ENCODE measurements around the gene LYL1. TPM values are rescaled to one million over a fixed set of nuclear protein-coding genes. Genes with fewer than 3 reads are reported as not detected.

The LYL1 gene
- total RNA-seq, 4 donors from 2014 or later = 13.7 to 27.7 (median 21.5) TPM

GRCh38 chr19:13092606-13093235 lies 9.9 kb downstream of the LYL1 start:
- no peak for TF ChIP-seq CTCF (IDR thresholded peaks at IDR 0.05; ENCODE audit: low read depth)

- no peak for TF ChIP-seq CTCF (IDR thresholded peaks at IDR 0.05; ENCODE audit: low read depth)
Measured at GRCh38 chr19:13092158-13092543, 10.5 kb downstream of the LYL1 start.

DNA sequence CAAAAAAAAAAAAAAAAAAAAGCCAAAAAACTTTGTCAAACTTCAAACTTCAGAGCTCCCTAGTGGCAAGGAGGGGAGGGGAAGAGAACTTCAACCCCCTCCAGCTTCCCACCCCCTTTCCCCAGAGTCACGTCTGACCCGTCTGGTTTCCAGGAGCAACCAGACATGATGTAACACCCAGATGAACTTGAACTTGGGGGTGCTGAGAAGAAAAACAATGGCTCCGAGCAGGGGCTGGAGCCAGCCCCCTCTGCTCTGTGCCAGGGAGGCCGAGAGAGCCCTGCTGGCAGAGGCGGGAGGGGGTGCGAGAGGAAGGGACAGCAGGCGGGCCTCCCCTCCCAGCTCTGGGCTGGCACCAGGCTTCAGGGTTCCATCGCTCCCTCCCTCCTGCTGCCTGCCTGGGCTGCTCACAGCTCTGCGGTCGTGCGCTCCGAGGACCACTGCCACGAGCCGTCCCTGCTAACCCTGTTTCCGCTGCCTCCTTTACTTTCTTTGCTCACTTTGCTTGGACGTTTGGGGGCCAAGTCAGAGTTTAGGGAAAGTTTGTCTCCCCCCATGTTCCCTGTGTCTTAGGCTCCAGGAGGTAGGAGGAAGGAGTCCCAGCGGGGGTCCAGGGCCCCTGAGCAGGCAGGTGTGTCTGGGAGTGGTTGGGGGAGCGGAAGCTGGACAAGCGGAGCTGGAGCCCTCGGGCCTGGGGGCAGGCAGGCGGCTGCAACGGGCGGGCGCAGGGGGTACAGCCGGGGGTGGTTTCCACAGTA lies 11.1 kb downstream of the LYL1 start:
- no peak for TF ChIP-seq CTCF (IDR thresholded peaks at IDR 0.05; ENCODE audit: low read depth)

- no peak for TF ChIP-seq CTCF (IDR thresholded peaks at IDR 0.05; ENCODE audit: low read depth)
Measured at GRCh38 chr19:13090511-13091231, 12.0 kb downstream of the LYL1 start.

- TF ChIP-seq CTCF (IDR thresholded peaks at IDR 0.05; ENCODE audit: low read depth) = no peak
Measured at GRCh38 chr19:13089857-13090507, 12.7 kb downstream of the LYL1 start.

- TF ChIP-seq CTCF (IDR thresholded peaks at IDR 0.05; ENCODE audit: low read depth) = no peak
Measured at GRCh38 chr19:13089139-13089856, 13.4 kb downstream of the LYL1 start.
